Measurements from ENCODE around the gene CREBBP.

CREBBP gene

DNA sequence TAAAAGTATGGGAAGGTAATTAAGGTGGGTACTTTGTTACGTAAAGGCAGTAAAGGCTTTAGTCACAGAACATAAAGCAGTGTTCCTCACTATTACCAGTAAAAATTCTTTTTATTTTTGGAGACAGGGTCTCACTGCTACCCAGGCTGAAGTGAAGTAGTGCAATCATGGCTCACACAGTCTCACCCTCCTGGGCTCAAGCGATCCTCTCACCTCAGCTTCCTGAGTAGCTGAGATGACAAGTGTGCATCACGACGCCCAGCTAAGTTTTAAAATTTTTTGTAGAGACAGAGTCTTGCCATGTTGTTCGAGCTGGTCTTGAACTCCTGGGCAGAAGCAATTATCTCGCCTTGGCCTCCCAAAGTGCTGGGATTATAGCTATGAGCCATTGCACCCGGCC, 80.5 kb downstream of the CREBBP start:
- H3K9ac ChIP-seq (ENCODE audit: insufficient read length, low read depth): no peak overlapping the region
- H3K4me1 ChIP-seq (ENCODE audit: insufficient read depth, insufficient read length): peaks cover 2% of the 10 kb centered on the region
- H3K9me3 ChIP-seq (ENCODE audit: insufficient read depth, low read length): no peaks in the 10 kb centered on the region
- no peaks in the 10 kb centered on the region for H3K27me3 ChIP-seq (ENCODE audit: insufficient read depth, insufficient read length)
- DNase-seq (ENCODE audit: low read depth, low spot score): no peak
- peaks cover 12% of the 10 kb centered on the region for H3K36me3 ChIP-seq (ENCODE audit: insufficient read depth, insufficient read length, low read length)
- TF ChIP-seq SUZ12 (IDR thresholded peaks at IDR 0.05; ENCODE audit: extremely low read depth, insufficient read depth, insufficient read length) (no peak), ZNF274 (IDR thresholded peaks at IDR 0.05; ENCODE audit: low read depth, low read length) (no peak), YY1 (IDR thresholded peaks at IDR 0.05; ENCODE audit: insufficient read depth, insufficient read length) (no peak)
- no peak overlapping the region for H3K4me3 ChIP-seq (ENCODE audit: insufficient read length, low read depth)

DNA sequence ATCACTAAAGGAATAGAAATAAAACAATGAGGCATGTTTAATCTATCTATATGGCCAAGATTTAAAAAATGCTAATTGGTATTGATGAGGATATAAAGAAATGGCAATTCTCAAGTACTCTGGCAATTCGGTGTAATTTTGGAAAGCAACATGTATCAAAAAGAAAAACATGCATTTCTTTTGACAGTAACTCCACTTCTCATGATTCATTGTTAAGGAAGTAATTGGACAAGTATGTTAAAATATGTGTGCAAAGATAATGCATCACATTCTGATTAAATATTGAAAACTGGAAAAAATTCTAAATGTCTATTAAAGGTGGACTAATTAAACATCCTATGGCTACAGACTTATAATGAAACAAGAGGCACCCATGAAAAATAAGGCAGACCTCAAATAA, 81.2 kb downstream of the CREBBP start:
- Histone ChIP-seq H3K36me3 (ENCODE audit: insufficient read depth, insufficient read length, low read length) (peaks cover 10% of the 10 kb centered on the region), H3K9ac (ENCODE audit: insufficient read length, low read depth) (no peak overlapping the region), H3K27me3 (ENCODE audit: insufficient read depth, insufficient read length) (no peaks in the 10 kb centered on the region), H3K4me1 (ENCODE audit: insufficient read depth, insufficient read length) (peaks cover 2% of the 10 kb centered on the region), H3K9me3 (ENCODE audit: insufficient read depth, low read length) (no peaks in the 10 kb centered on the region), H3K4me3 (ENCODE audit: insufficient read length, low read depth) (no peak overlapping the region)
- no peak for TF ChIP-seq SUZ12 (IDR thresholded peaks at IDR 0.05; ENCODE audit: extremely low read depth, insufficient read depth, insufficient read length)
- no peak for TF ChIP-seq YY1 (IDR thresholded peaks at IDR 0.05; ENCODE audit: insufficient read depth, insufficient read length)
- TF ChIP-seq ZNF274 (IDR thresholded peaks at IDR 0.05; ENCODE audit: low read depth, low read length): no peak
- no peak for DNase-seq (ENCODE audit: low read depth, low spot score)

DNA sequence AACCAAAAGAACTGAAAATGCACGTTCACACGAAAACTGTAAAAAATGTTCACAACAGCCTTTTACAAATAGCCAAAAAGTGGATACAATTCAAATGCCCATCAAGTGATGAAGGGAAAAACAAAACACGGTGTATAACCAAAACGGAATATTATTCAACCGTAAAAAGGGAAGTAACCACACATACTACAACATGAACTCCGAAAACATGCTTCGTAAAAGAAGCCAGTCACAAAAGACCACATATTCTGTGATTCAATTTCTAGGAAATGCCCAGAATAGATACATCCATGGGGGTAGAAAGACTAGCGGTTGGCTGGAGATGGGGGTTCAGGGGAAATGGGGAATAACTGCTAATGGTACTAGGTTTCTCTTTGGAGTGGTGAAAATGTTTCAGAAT, 81.7 kb downstream of the CREBBP start:
- H3K4me3 ChIP-seq (ENCODE audit: insufficient read length, low read depth): no peak overlapping the region
- peaks cover 9% of the 10 kb centered on the region for H3K36me3 ChIP-seq (ENCODE audit: insufficient read depth, insufficient read length, low read length)

DNA sequence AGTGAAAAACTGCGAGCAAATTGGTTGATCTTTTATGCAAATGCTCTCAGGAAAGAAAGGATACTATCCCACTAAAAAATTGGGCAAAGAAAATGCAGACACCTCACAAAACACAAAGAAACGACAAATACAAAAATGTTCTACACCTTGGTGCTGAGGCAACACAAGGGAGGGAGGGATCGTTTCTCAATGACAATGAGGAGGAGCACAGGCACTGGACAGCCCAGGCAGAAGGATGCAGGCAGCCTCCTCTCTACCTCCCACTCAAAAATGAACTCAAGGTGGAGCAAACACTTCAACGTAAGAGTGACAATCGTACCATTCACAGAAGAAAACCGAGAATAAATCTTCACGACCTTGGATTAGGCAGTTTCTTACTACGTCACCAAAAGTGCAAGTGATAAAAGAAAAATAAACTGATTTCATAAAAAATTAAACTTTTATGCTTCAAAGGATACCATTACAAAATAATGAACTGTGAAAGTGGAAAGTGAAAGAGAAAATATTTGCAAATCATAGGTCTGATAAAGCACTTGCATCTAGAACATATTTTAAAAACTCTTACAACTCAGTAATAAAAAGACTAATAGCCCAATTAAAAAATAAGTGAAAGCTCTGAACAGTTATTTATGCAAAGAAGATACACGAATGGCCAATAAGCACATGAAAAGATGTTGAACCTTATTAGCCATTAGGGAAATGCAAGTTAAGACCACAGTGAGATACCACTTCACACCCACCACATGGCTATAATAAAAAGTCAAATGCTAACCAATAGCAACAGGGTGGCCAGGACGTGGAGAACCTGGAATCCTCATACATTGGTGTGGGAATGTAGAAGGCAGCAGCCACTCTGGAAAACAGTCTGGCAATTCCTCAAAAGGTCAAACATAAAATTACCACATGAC, 82.4 kb downstream of the CREBBP start:
- no peaks in the 10 kb centered on the region for H3K9me3 ChIP-seq (ENCODE audit: insufficient read depth, low read length)
- DNase-seq (ENCODE audit: low read depth, low spot score): peak; percentile 6
- TF ChIP-seq ZNF274 (IDR thresholded peaks at IDR 0.05; ENCODE audit: low read depth, low read length) (no peak), SUZ12 (IDR thresholded peaks at IDR 0.05; ENCODE audit: extremely low read depth, insufficient read depth, insufficient read length) (no peak), YY1 (IDR thresholded peaks at IDR 0.05; ENCODE audit: insufficient read depth, insufficient read length) (no peak)
- H3K4me3 ChIP-seq (ENCODE audit: insufficient read length, low read depth): no peak overlapping the region
- H3K9ac ChIP-seq (ENCODE audit: insufficient read length, low read depth): no peak overlapping the region
- H3K4me1 ChIP-seq (ENCODE audit: insufficient read depth, insufficient read length): peaks cover 2% of the 10 kb centered on the region
- no peaks in the 10 kb centered on the region for H3K27me3 ChIP-seq (ENCODE audit: insufficient read depth, insufficient read length)
- H3K36me3 ChIP-seq (ENCODE audit: insufficient read depth, insufficient read length, low read length): peaks cover 9% of the 10 kb centered on the region

More for the DNA sequence above, 81.7 kb downstream of the CREBBP start:
- TF ChIP-seq SUZ12 (IDR thresholded peaks at IDR 0.05; ENCODE audit: extremely low read depth, insufficient read depth, insufficient read length): no peak
- no peak for TF ChIP-seq YY1 (IDR thresholded peaks at IDR 0.05; ENCODE audit: insufficient read depth, insufficient read length)
- no peak for TF ChIP-seq ZNF274 (IDR thresholded peaks at IDR 0.05; ENCODE audit: low read depth, low read length)
- DNase-seq (ENCODE audit: low read depth, low spot score): no peak
- Histone ChIP-seq H3K9ac (ENCODE audit: insufficient read length, low read depth) (no peak overlapping the region), H3K9me3 (ENCODE audit: insufficient read depth, low read length) (no peaks in the 10 kb centered on the region), H3K27me3 (ENCODE audit: insufficient read depth, insufficient read length) (no peaks in the 10 kb centered on the region), H3K4me1 (ENCODE audit: insufficient read depth, insufficient read length) (peaks cover 2% of the 10 kb centered on the region)

DNA sequence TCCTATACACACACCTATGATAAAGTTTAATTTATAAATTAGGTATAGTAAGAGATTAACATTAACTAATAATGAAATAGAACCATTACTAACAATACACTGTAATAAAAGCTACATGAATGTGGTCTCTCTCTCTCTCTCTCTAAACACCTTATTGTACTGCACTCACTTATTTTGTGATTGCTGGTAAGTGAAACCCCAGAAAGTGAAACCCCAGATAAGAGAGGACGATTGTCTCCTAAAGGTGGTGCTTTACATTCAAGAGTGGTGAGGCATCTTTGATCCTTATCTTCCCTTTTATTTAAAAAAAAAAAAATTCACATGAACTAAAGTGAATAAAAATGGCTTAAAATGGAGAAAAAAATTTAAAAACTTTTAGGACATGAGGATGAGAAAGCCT, 83.0 kb downstream of the CREBBP start:
- TF ChIP-seq YY1 (IDR thresholded peaks at IDR 0.05; ENCODE audit: insufficient read depth, insufficient read length): no peak
- no peak for TF ChIP-seq ZNF274 (IDR thresholded peaks at IDR 0.05; ENCODE audit: low read depth, low read length)
- TF ChIP-seq SUZ12 (IDR thresholded peaks at IDR 0.05; ENCODE audit: extremely low read depth, insufficient read depth, insufficient read length): no peak
- no peak for DNase-seq (ENCODE audit: low read depth, low spot score)
- Histone ChIP-seq H3K36me3 (ENCODE audit: insufficient read depth, insufficient read length, low read length) (peaks cover 12% of the 10 kb centered on the region), H3K9ac (ENCODE audit: insufficient read length, low read depth) (no peak overlapping the region), H3K4me3 (ENCODE audit: insufficient read length, low read depth) (no peak overlapping the region), H3K27me3 (ENCODE audit: insufficient read depth, insufficient read length) (no peaks in the 10 kb centered on the region), H3K9me3 (ENCODE audit: insufficient read depth, low read length) (no peaks in the 10 kb centered on the region), H3K4me1 (ENCODE audit: insufficient read depth, insufficient read length) (peaks cover 2% of the 10 kb centered on the region)

DNA sequence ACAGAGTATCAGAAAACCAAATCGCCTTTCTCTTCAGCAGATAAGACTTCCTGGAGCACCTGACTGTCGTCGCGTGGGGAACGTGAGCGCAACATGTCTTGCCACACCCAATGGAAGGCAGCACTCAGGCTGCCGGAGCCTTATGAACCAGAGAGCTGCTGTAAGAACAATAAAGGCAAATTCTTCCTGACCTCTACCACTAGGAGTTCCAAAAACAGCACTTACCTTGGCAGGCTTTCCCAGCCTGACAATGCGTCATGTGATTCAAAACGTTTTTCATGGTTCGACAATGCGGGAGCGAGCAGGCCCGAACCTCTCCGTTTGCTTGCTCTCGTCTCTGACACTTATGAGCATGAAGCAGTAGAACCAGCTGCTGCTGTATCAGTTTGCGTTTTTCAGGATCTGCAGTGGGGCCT, 87.3 kb downstream of the CREBBP start:
- peaks cover 2% of the 10 kb centered on the region for H3K4me1 ChIP-seq (ENCODE audit: insufficient read depth, insufficient read length)
- no peaks in the 10 kb centered on the region for H3K27me3 ChIP-seq (ENCODE audit: insufficient read depth, insufficient read length)
- no peak overlapping the region for H3K9ac ChIP-seq (ENCODE audit: insufficient read length, low read depth)
- no peak for DNase-seq (ENCODE audit: low read depth, low spot score)
- no peak overlapping the region for H3K4me3 ChIP-seq (ENCODE audit: insufficient read length, low read depth)
- H3K9me3 ChIP-seq (ENCODE audit: insufficient read depth, low read length): no peaks in the 10 kb centered on the region
- TF ChIP-seq YY1 (IDR thresholded peaks at IDR 0.05; ENCODE audit: insufficient read depth, insufficient read length): no peak
- no peak for TF ChIP-seq SUZ12 (IDR thresholded peaks at IDR 0.05; ENCODE audit: extremely low read depth, insufficient read depth, insufficient read length)
- TF ChIP-seq ZNF274 (IDR thresholded peaks at IDR 0.05; ENCODE audit: low read depth, low read length): no peak
- peaks cover 37% of the 10 kb centered on the region for H3K36me3 ChIP-seq (ENCODE audit: insufficient read depth, insufficient read length, low read length)

DNA sequence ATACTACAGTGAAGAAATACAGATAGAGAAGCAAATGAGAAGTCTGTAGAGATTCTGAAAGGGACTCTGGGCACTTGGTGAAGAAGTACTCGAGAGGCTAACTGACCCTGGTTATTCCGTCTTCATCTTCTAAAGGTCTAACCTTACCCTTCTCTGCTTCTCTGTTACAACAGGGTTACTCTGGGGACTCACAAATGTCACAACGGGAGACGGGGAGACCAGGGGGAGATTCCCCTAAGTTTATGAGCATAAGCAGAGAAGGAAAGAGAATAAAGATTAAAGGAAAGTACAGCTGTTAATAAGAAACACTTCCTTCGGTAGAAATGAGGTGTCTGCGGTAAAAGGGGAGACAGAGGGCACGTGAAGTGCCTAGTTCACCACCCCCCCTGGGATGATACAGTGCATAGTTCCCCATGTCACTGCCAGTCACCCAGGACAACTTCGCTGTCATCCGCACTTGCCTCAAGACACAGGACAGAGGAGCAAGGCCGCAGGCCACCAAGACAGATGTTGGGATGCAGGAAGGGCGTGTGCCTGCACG, 88.0 kb downstream of the CREBBP start:
- no peak for DNase-seq (ENCODE audit: low read depth, low spot score)
- Histone ChIP-seq H3K4me3 (ENCODE audit: insufficient read length, low read depth) (no peak overlapping the region), H3K9ac (ENCODE audit: insufficient read length, low read depth) (no peak overlapping the region), H3K9me3 (ENCODE audit: insufficient read depth, low read length) (no peaks in the 10 kb centered on the region), H3K36me3 (ENCODE audit: insufficient read depth, insufficient read length, low read length) (peaks cover 42% of the 10 kb centered on the region), H3K4me1 (ENCODE audit: insufficient read depth, insufficient read length) (no peaks in the 10 kb centered on the region), H3K27me3 (ENCODE audit: insufficient read depth, insufficient read length) (no peaks in the 10 kb centered on the region)
- TF ChIP-seq SUZ12 (IDR thresholded peaks at IDR 0.05; ENCODE audit: extremely low read depth, insufficient read depth, insufficient read length): no peak
- no peak for TF ChIP-seq YY1 (IDR thresholded peaks at IDR 0.05; ENCODE audit: insufficient read depth, insufficient read length)
- no peak for TF ChIP-seq ZNF274 (IDR thresholded peaks at IDR 0.05; ENCODE audit: low read depth, low read length)
